HepG2 (cell line): ENCODE measurements around the gene TIPIN. TPM values are rescaled to one million over a fixed set of nuclear protein-coding genes. Genes with fewer than 3 reads are reported as not detected.

ENCODE experiments used
- ARID4A ChIP-seq: sonication (generic); formaldehyde crosslinking; IDR thresholded peaks from 2 replicates; pipeline ENCODE4 v1.5.0; 2020; ENCODE audit warnings: mild to moderate bottlenecking, missing genetic modification reagents, borderline replicate concordance
- BORCS8-MEF2B ChIP-seq: sonication (generic); formaldehyde crosslinking; IDR thresholded peaks from 2 replicates; pipeline ENCODE4 v1.8.0; 2022; ENCODE audit warnings: mild to moderate bottlenecking, missing genetic modification reagents
- FOXA3 ChIP-seq: IDR thresholded peaks from 2 replicates; pipeline ENCODE4 v1.6.1; 2016; ENCODE audit warnings: missing genetic modification reagents, missing compliant biosample characterization
- GTF3A ChIP-seq: sonication (generic); formaldehyde crosslinking; conservative IDR thresholded peaks from 2 replicates; pipeline ENCODE4 v1.4.0; 2020; ENCODE audit warnings: mild to moderate bottlenecking, missing genetic modification reagents
- HINFP ChIP-seq: sonication (generic); formaldehyde crosslinking; IDR thresholded peaks from 2 replicates; pipeline ENCODE4 v1.4.0; 2020; ENCODE audit warnings: low read depth, mild to moderate bottlenecking, missing genetic modification reagents
- HOXA5 ChIP-seq: sonication (generic); formaldehyde crosslinking; IDR thresholded peaks from 2 replicates; pipeline ENCODE4 v1.4.0; 2020; ENCODE audit warnings: missing genetic modification reagents
- LCORL ChIP-seq, 2 experiments: fragments of 450-650 bp in 1 of 2; sonication (generic) in 1 of 2; formaldehyde crosslinking in 1 of 2; IDR thresholded peaks; 2 replicates each; pipeline versions ENCODE4 v1.5.0 to v1.6.1; 2017 to 2020; ENCODE audit warnings: antibody characterized with exemption in 1 of 2, missing genetic modification reagents in 1 of 2
- NR2F6 ChIP-seq, 2 experiments: IDR thresholded peaks; 2 replicates each; pipeline ENCODE4 v1.6.1; 2016; ENCODE audit warnings: antibody characterized with exemption in 1 of 2, mild to moderate bottlenecking in 1 of 2
- PTBP1 ChIP-seq: fragments of 200-400 bp; formaldehyde crosslinking; IDR thresholded peaks from 2 replicates; pipeline ENCODE4 v1.6.1; 2018; ENCODE audit warnings: low read length, low read depth; ENCODE audit not compliant: poor library complexity, severe bottlenecking
- SIX1 ChIP-seq: sonication (generic); formaldehyde crosslinking; IDR thresholded peaks from 2 replicates; pipeline ENCODE4 v1.4.0; 2020; ENCODE audit warnings: missing genetic modification reagents, borderline replicate concordance
- SP5 ChIP-seq: IDR thresholded peaks from 2 replicates; pipeline ENCODE4 v1.6.1; 2016; ENCODE audit warnings: low read depth, borderline replicate concordance
- TEAD2 ChIP-seq: sonication (generic); formaldehyde crosslinking; IDR thresholded peaks from 2 replicates; pipeline ENCODE4 v1.9.0; 2021; ENCODE audit warnings: missing genetic modification reagents
- U2AF1 ChIP-seq: fragments of 200-400 bp; formaldehyde crosslinking; optimal IDR thresholded peaks from 2 replicates; pipeline ENCODE3; 2017; ENCODE audit warnings: mild to moderate bottlenecking, low read depth, low read length
- ZBTB3 ChIP-seq: sonication (generic); formaldehyde crosslinking; IDR thresholded peaks from 2 replicates; pipeline ENCODE4 v1.4.0; 2020; ENCODE audit warnings: low read depth, mild to moderate bottlenecking, moderate library complexity, missing genetic modification reagents, borderline replicate concordance
- ZC3H13 ChIP-seq: sonication (generic); formaldehyde crosslinking; IDR thresholded peaks from 2 replicates; pipeline ENCODE4 v1.8.1; 2023; ENCODE audit warnings: mild to moderate bottlenecking, missing genetic modification reagents, moderate library complexity
- ZFP62 ChIP-seq: sonication (generic); formaldehyde crosslinking; IDR thresholded peaks from 2 replicates; pipeline ENCODE4 v1.4.0; 2020; ENCODE audit warnings: missing genetic modification reagents
- ZNF124 ChIP-seq: sonication (generic); formaldehyde crosslinking; IDR thresholded peaks from 2 replicates; pipeline ENCODE4 v1.4.0; 2020; ENCODE audit warnings: missing genetic modification reagents
- ZNF326 ChIP-seq: sonication (generic); formaldehyde crosslinking; IDR thresholded peaks from 2 replicates; pipeline ENCODE4 v1.4.0; 2020; ENCODE audit warnings: missing genetic modification reagents, borderline replicate concordance
- ZNF430 ChIP-seq: sonication (generic); formaldehyde crosslinking; IDR thresholded peaks from 2 replicates; pipeline ENCODE4 v1.9.0; 2021; ENCODE audit warnings: mild to moderate bottlenecking, missing genetic modification reagents
- ZNF691 ChIP-seq: sonication (generic); formaldehyde crosslinking; IDR thresholded peaks from 2 replicates; pipeline ENCODE4 v1.4.0; 2020; ENCODE audit warnings: missing genetic modification reagents, low read depth, mild to moderate bottlenecking, borderline replicate concordance
- ZNF780A ChIP-seq: sonication (generic); formaldehyde crosslinking; IDR thresholded peaks from 2 replicates; pipeline ENCODE4 v1.8.0; 2022; ENCODE audit warnings: mild to moderate bottlenecking, missing genetic modification reagents, moderate library complexity
- ZNF878 ChIP-seq: sonication (generic); formaldehyde crosslinking; IDR thresholded peaks from 2 replicates; pipeline ENCODE4 v1.8.1; 2023; ENCODE audit warnings: mild to moderate bottlenecking, missing genetic modification reagents, moderate library complexity
- polyA plus RNA-seq, 8 experiments: library from polyadenylated mRNA; depleted of rRNA in 3 of 8; stranded (reverse) in 7 of 8; unstranded in 1 of 8; fragments of >200 nt; fragmentation: Illumina TruSeq in 4 of 8; extraction: Trizol in 4 of 8; gene quantifications; 2 replicates each; pipeline versions ENCODE4 v1.2.1 to v1.2.3, GENCODE V29; 2011 to 2016; ENCODE audit warnings: low read depth in 4 of 8, missing spikeins in 1 of 8, mixed read lengths in 1 of 8; ENCODE audit not compliant: insufficient read depth in 1 of 8
- total RNA-seq, 5 experiments: library from RNA; depleted of rRNA; stranded (reverse); fragments of >200 nt; fragmentation: Illumina TruSeq; extraction: Trizol; gene quantifications; 2 replicates each; pipeline ENCODE4 v1.2.3, GENCODE V29; 2016; ENCODE audit warnings: low read depth in 1 of 5

Gene TIPIN
- total and polyA plus RNA-seq, 2 of the 13 experiments (the other 11 are each of a cell fraction or from before 2014, with no cell fraction given): 2.7 to 28.6 TPM

- no peak for TF ChIP-seq ZBTB3
- no peak for TF ChIP-seq ZNF326 (CRISPR knock-in tag)
- peak; percentile 26; the same call in 1 of the 2 replicates for TF ChIP-seq ZNF691
- peak; percentile 72; the same call in 1 of the 2 replicates for TF ChIP-seq HOXA5 (CRISPR knock-in tag)
- TF ChIP-seq U2AF1: peak; percentile 53
- 0 out of 2 replicates have a peak, but pooled peaks have one; percentile 29 for TF ChIP-seq ZNF878 (CRISPR knock-in tag)
- 0 out of 2 replicates have a peak, but pooled peaks have one; percentile 39 for TF ChIP-seq ZNF124 (CRISPR knock-in tag)
- TF ChIP-seq ZNF780A (CRISPR knock-in tag): peak; percentile 79; the same call in 1 of the 2 replicates
- TF ChIP-seq BORCS8-MEF2B: peak; percentile 50; the same call in 1 of the 2 replicates
- TF ChIP-seq GTF3A: no peak
- TF ChIP-seq HINFP (CRISPR knock-in tag): peak; percentile 91; the same call in 1 of the 2 replicates
- no peak for TF ChIP-seq TEAD2 (CRISPR knock-in tag)
- peak; percentile 90; the same call in 1 of the 2 replicates for TF ChIP-seq ZNF430 (CRISPR knock-in tag)
- TF ChIP-seq NR2F6 (IDR thresholded peaks at IDR 0.05): no peak
- peak; percentile 61; the same call in 1 of the 2 replicates for TF ChIP-seq NR2F6 (CRISPR knock-in tag; IDR thresholded peaks at IDR 0.05)
- peak; percentile 59 for TF ChIP-seq FOXA3 (CRISPR knock-in tag)
- peak; percentile 94 for TF ChIP-seq SP5 (CRISPR knock-in tag)
- no peak for TF ChIP-seq LCORL (IDR thresholded peaks at IDR 0.05)
- peak; percentile 78 for TF ChIP-seq LCORL (CRISPR knock-in tag; IDR thresholded peaks at IDR 0.05)
- no peak for TF ChIP-seq SIX1 (CRISPR knock-in tag)
- TF ChIP-seq ZFP62 (CRISPR knock-in tag): no peak
- TF ChIP-seq ZC3H13 (CRISPR knock-in tag): 0 out of 2 replicates have a peak, but pooled peaks have one; percentile 40
- peak; percentile 81 for TF ChIP-seq PTBP1
- TF ChIP-seq ARID4A: peak; percentile 94
Measured at GRCh38 chr15:66386204-66387123, 30.0 kb upstream of the TIPIN start, which contains the start of gene MAP2K1 (continued).
